IMR-90 (cell line): ENCODE results near the gene CETN1. TPM values are rescaled to one million over a fixed set of nuclear protein-coding genes. Genes with fewer than 3 reads are reported as not detected.

ENCODE experiments used
- ATAC-seq: fragments of 200-7000 bp; cut with Tn5 transposase; 2 replicates; pipeline ENCODE4 v1.9.1; 2020; ENCODE audit warnings: low read depth, mild to moderate bottlenecking, moderate library complexity
- BruUV-seq: library from RNA; stranded (reverse); fragments of 400-500 nt; replicated peaks from 2 replicates; lab custom pipeline; 2021; lab: Mats Ljungman, UMichigan
- CTCF ChIA-PET: fragments of 300-600 bp; formaldehyde crosslinking; extraction: SDS; loops from one replicate; lab custom pipeline; 2021; ENCODE audit warnings: antibody characterized with exemption; lab: Yijun Ruan, JAX
- POLR2A ChIA-PET: fragments of 300-600 bp; sonication (Branson Sonifier 250); formaldehyde crosslinking; loops from one replicate; lab custom pipeline; 2022; ENCODE audit warnings: antibody characterized with exemption; ENCODE audit not compliant: unreplicated experiment; lab: Charles Lee
- DNase-seq: peaks from one replicate; pipeline ENCODE4 v3.0.0; 2013
- H2AFZ ChIP-seq: replicated peaks from 2 replicates; pipeline ENCODE3; 2013; ENCODE audit warnings: low read length, mild to moderate bottlenecking; ENCODE audit not compliant: poor library complexity
- H2AK5ac ChIP-seq: 2 replicates; pipeline ENCODE4 v1.6.1; 2013; ENCODE audit warnings: low read depth, low read length, inconsistent platforms
- H2AK9ac ChIP-seq: replicated peaks from 2 replicates; pipeline ENCODE3; 2013; ENCODE audit warnings: mild to moderate bottlenecking, low read depth, low read length, moderate library complexity; ENCODE audit not compliant: poor library complexity
- H2BK120ac ChIP-seq: 2 replicates; pipeline ENCODE4 v1.6.1; 2013; ENCODE audit warnings: low read depth, low read length, inconsistent platforms
- H2BK15ac ChIP-seq: 3 replicates; pipeline ENCODE4 v1.6.1; 2013; ENCODE audit warnings: low read depth, low read length, inconsistent platforms
- H2BK20ac ChIP-seq: 2 replicates; pipeline ENCODE4 v1.6.1; 2013; ENCODE audit warnings: low read depth, mild to moderate bottlenecking, inconsistent platforms, low read length, moderate library complexity
- H2BK5ac ChIP-seq: 2 replicates; pipeline ENCODE4 v1.6.1; 2013; ENCODE audit warnings: mild to moderate bottlenecking, low read depth, low read length, inconsistent platforms; ENCODE audit not compliant: poor library complexity, severe bottlenecking
- H3K14ac ChIP-seq: replicated peaks from 2 replicates; pipeline ENCODE4 v1.6.1; 2013; ENCODE audit warnings: low read depth, low read length, inconsistent platforms
- H3K18ac ChIP-seq: 2 replicates; pipeline ENCODE4 v1.6.1; 2013; ENCODE audit warnings: low read depth, low read length, control low read depth
- H3K23ac ChIP-seq: 2 replicates; pipeline ENCODE4 v1.6.1; 2013; ENCODE audit warnings: low read depth, low read length, inconsistent platforms
- H3K27ac ChIP-seq: 2 replicates; pipeline ENCODE4 v1.5.1; 2013; ENCODE audit warnings: mild to moderate bottlenecking, control low read depth, low read length; ENCODE audit not compliant: insufficient read depth
- H3K27me3 ChIP-seq: 2 replicates; pipeline ENCODE4 v1.6.1; 2013; ENCODE audit warnings: low read length; ENCODE audit not compliant: control insufficient read depth, insufficient read depth
- H3K36me3 ChIP-seq: 2 replicates; pipeline ENCODE4 v1.6.1; 2013; ENCODE audit warnings: low read length, mixed read lengths; ENCODE audit not compliant: control insufficient read depth, insufficient read depth
- H3K4ac ChIP-seq: 2 replicates; pipeline ENCODE4 v1.6.1; 2013; ENCODE audit warnings: low read depth, low read length, inconsistent platforms
- H3K4me1 ChIP-seq: 2 replicates; pipeline ENCODE4 v1.6.1; 2013; ENCODE audit warnings: low read length, mixed read lengths; ENCODE audit not compliant: control insufficient read depth, insufficient read depth
- H3K4me2 ChIP-seq: 2 replicates; pipeline ENCODE4 v1.6.1; 2013; ENCODE audit warnings: low read depth, mild to moderate bottlenecking, control low read depth, low read length, moderate library complexity
- H3K4me3 ChIP-seq: 2 replicates; pipeline ENCODE4 v1.5.1; 2013; ENCODE audit warnings: low read depth, mild to moderate bottlenecking, control low read depth, low read length, moderate library complexity; ENCODE audit not compliant: insufficient read depth
- H3K56ac ChIP-seq: 2 replicates; pipeline ENCODE4 v1.6.1; 2013; ENCODE audit warnings: low read length, inconsistent platforms; ENCODE audit not compliant: insufficient read depth; ENCODE audit errors: extremely low read depth
- H3K79me1 ChIP-seq, 2 experiments: 2 replicates each; pipeline ENCODE4 v1.6.1; 2013; ENCODE audit warnings: low read length in 2 of 2, inconsistent platforms in 1 of 2, low read depth in 1 of 2
- H3K9ac ChIP-seq: 2 replicates; pipeline ENCODE4 v1.6.1; 2013; ENCODE audit warnings: low read depth, low read length, control low read depth
- H3K9me1 ChIP-seq: 2 replicates; pipeline ENCODE4 v1.6.1; 2013; ENCODE audit warnings: low read length, inconsistent platforms; ENCODE audit not compliant: insufficient read depth
- H3K9me3 ChIP-seq: 2 replicates; pipeline ENCODE4 v1.6.1; 2013; ENCODE audit warnings: low read length; ENCODE audit not compliant: control insufficient read depth, insufficient read depth
- H4K20me1 ChIP-seq: 2 replicates; pipeline ENCODE4 v1.6.1; 2013; ENCODE audit warnings: low read length, inconsistent platforms; ENCODE audit not compliant: insufficient read depth
- H4K5ac ChIP-seq: 2 replicates; pipeline ENCODE4 v1.6.1; 2013; ENCODE audit warnings: mild to moderate bottlenecking, low read depth, low read length, control low read depth
- H4K8ac ChIP-seq, 2 experiments: 2 replicates each; pipeline ENCODE4 v1.6.1; 2013; ENCODE audit warnings: low read depth in 2 of 2, low read length in 2 of 2, control low read depth in 1 of 2, inconsistent platforms in 1 of 2
- H4K91ac ChIP-seq: 2 replicates; pipeline ENCODE4 v1.6.1; 2013; ENCODE audit warnings: low read depth, low read length, inconsistent platforms; ENCODE audit not compliant: insufficient read depth
- CEBPB ChIP-seq: IDR thresholded peaks from 2 replicates; pipeline ENCODE4 v1.6.1; 2012; ENCODE audit warnings: low read depth, low read length, improper control_type of control experiment
- ELK1 ChIP-seq: fragments of 150-350 bp; IDR thresholded peaks from 2 replicates; pipeline ENCODE4 v1.6.1; 2016; ENCODE audit warnings: low read depth, mild to moderate bottlenecking, low read length, moderate library complexity, borderline replicate concordance
- FOS ChIP-seq: fragments of 150-350 bp; IDR thresholded peaks from 2 replicates; pipeline ENCODE4 v1.6.1; 2016; ENCODE audit warnings: low read depth, low read length
- MAZ ChIP-seq: IDR thresholded peaks from 2 replicates; pipeline ENCODE4 v1.6.1; 2012; ENCODE audit warnings: low read depth, mild to moderate bottlenecking, low read length, improper control_type of control experiment, moderate library complexity, borderline replicate concordance
- MXI1 ChIP-seq: IDR thresholded peaks from 2 replicates; pipeline ENCODE4 v1.6.1; 2012; ENCODE audit warnings: low read depth, mild to moderate bottlenecking, low read length, moderate library complexity, borderline replicate concordance
- POLR2A ChIP-seq: IDR thresholded peaks from 2 replicates; pipeline ENCODE4 v1.6.1; 2012; ENCODE audit warnings: mild to moderate bottlenecking, low read depth, low read length
- RAD21 ChIP-seq: IDR thresholded peaks from 2 replicates; pipeline ENCODE4 v1.6.1; 2012; ENCODE audit warnings: low read length, improper control_type of control experiment
- RCOR1 ChIP-seq: IDR thresholded peaks from 2 replicates; pipeline ENCODE4 v1.6.1; 2012; ENCODE audit warnings: mild to moderate bottlenecking, low read length, improper control_type of control experiment; ENCODE audit not compliant: insufficient replicate concordance
- RFX5 ChIP-seq: IDR thresholded peaks from 2 replicates; pipeline ENCODE4 v1.8.0; 2012; ENCODE audit warnings: low read depth, mild to moderate bottlenecking, low read length, moderate library complexity
- SMC3 ChIP-seq: fragments of 150-350 bp; IDR thresholded peaks from 2 replicates; pipeline ENCODE4 v1.6.1; 2016; ENCODE audit warnings: low read depth, mild to moderate bottlenecking, antibody characterized with exemption, low read length, moderate library complexity
- USF2 ChIP-seq: fragments of 150-350 bp; IDR thresholded peaks from 2 replicates; pipeline ENCODE4 v1.6.1; 2017; ENCODE audit warnings: mild to moderate bottlenecking, antibody characterized with exemption, low read length, low read depth
- WGBS, 2 experiments: methylation state at CpG; one replicate each; pipeline versions ENCODE4 v1.1.5 to v1.1.7; 2013; ENCODE audit warnings: missing lambda C conversion rate in 2 of 2; ENCODE audit not compliant: insufficient read length in 1 of 2; ENCODE audit errors: extremely low coverage in 2 of 2; 5-methylcytosine and 5-hydroxymethylcytosine counted together
- dilution Hi-C: fragments of 300-500 bp; cut with HindIII; formaldehyde crosslinking; loops from one replicate; pipeline ENCODE4 v1.14.3; 2018; ENCODE audit warnings: low sequenced_read_pairs; ENCODE audit not compliant: unreplicated experiment
- in situ Hi-C: fragments of 300-500 bp; cut with MboI; formaldehyde crosslinking; loops from 3 replicates; pipeline ENCODE4 v1.14.3; 2019; ENCODE audit warnings: low sequenced_read_pairs, inconsistent platforms, mixed read lengths
- intact Hi-C: fragments of 100-400 bp; cut with micrococcal nuclease; formaldehyde crosslinking; loops from 2 replicates; pipeline ENCODE4 v1.10.0; 2022
- polyA plus RNA-seq, 3 experiments: library from polyadenylated mRNA; depleted of rRNA; stranded (reverse); fragments of >200 nt; gene quantifications; 2 replicates each; pipeline ENCODE4 v1.2.3, GENCODE V29; 2012; ENCODE audit warnings: low replicate concordance in 1 of 3
- total RNA-seq: library from RNA; depleted of rRNA; stranded (reverse); fragments of >200 nt; gene quantifications from 2 replicates; pipeline ENCODE4 v1.2.3, GENCODE V29; 2012

CETN1 gene
- total and polyA plus RNA-seq, 2 of the 4 experiments (the other 2 are of a cell fraction), result not detected

GRCh38 chr18:612156-612555 is 32.0 kb downstream of the CETN1 start:
- no TSS peak for BruUV-seq
- Histone ChIP-seq H3K9me1 (no peaks in the 10 kb centered on the region), H3K9ac (no peak overlapping the region), H3K9me3 (no peaks in the 10 kb centered on the region), H4K8ac (no peak overlapping the region), H2AK5ac (no peak overlapping the region), H4K20me1 (no peaks in the 10 kb centered on the region), H3K14ac (no peak overlapping the region), H3K27me3 (peaks cover 34% of the 10 kb centered on the region), H3K56ac (no peak overlapping the region), H4K91ac (no peak overlapping the region), H2AK9ac (no peak overlapping the region), H3K4me1 (no peaks in the 10 kb centered on the region), H3K36me3 (no peaks in the 10 kb centered on the region), H2BK20ac (no peak overlapping the region), H3K27ac (no peak overlapping the region), H3K23ac (no peak overlapping the region), H2BK15ac (no peak overlapping the region), H4K5ac (no peak overlapping the region), H3K79me1 (no peaks in the 10 kb centered on the region), H2AFZ (no peak overlapping the region), H2BK120ac (no peak overlapping the region), H3K4ac (no peak overlapping the region), H2BK5ac (no peak overlapping the region), H3K4me3 (no peak overlapping the region), H3K18ac (no peak overlapping the region), H3K4me2 (no peak overlapping the region)
- ChIA-PET POLR2A (no interaction called here), CTCF (interaction anchor here (1.2 kb wide), 1 partner anchor 12 kb away, joined by 5 read pairs; no protein-coding TSS in a partner anchor)
- DNase-seq (no peak), ATAC-seq (no peak)
- TF ChIP-seq MAZ, result no peak
- TF ChIP-seq FOS, result no peak
- TF ChIP-seq POLR2A, result no peak
- TF ChIP-seq MXI1, result no peak
- no peak for TF ChIP-seq CEBPB
- no peak for TF ChIP-seq RFX5
- TF ChIP-seq USF2, result no peak
- no peak for TF ChIP-seq RCOR1
- no peak for TF ChIP-seq RAD21
- TF ChIP-seq ELK1, result no peak
- TF ChIP-seq SMC3, result no peak
- dilution Hi-C loops (no loop called here), in situ Hi-C loops (no loop called here), intact Hi-C loops (loop anchor here (10.0 kb wide), 1 partner anchor 217 kb away; no protein-coding TSS in a partner anchor)
- 26% methylated on average over 3 of the region's 7 CpGs; no CpG with 5 or more reads in 1 of the 2 experiments for WGBS, 2 experiments
